SU-DHL-6 (cell line): ENCODE data around the gene INPP4A.

Experiments used
- CTCF ChIP-seq: fragments of 200-600 bp; sonication (generic); IDR thresholded peaks from one replicate; pipeline ENCODE4 v1.5.1; 2017; ENCODE audit warnings: antibody characterized with exemption, mild to moderate bottlenecking, low read length, moderate library complexity; ENCODE audit not compliant: insufficient read depth, poor library complexity, severe bottlenecking
- EZH2phosphoT487 ChIP-seq: fragments of 200-600 bp; sonication (generic), shearing (Covaris generic); conservative IDR thresholded peaks from 2 replicates; pipeline ENCODE4 v1.6.1; 2018; ENCODE audit warnings: mild to moderate bottlenecking, antibody characterized with exemption, low read length, moderate library complexity, mixed read lengths

DNA sequence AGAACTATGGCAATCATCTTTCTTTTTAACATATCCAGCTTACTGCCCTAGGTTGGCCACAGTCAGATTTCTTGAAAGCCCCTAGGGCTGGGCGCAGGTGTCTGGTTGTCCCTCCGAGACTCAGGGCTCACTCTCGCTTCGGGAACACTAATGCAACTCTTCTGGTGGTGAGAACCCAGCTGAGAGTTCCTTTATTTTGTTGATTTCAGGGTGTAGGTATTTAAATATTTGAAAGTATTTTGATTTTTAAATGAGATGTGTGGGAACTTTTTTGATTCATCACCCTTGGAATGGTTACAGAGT, 40.7 kb downstream of the INPP4A start:
- TF ChIP-seq CTCF (no peak), EZH2phosphoT487 (no peak)
